Stimulated activated CD8-positive, alpha-beta memory T cell treated with anti-CD3 and anti-CD28 coated beads, Interleukin-12 subunit alpha, Interleukin-12 subunit beta, amount 100 ng/mL, for 24 hours (primary cell): ENCODE data around the gene ZYG11B.
"Not testable (repeated sequence)": the region's sequence is repeated elsewhere in the genome, so short reads cannot be mapped to it uniquely, and the experiment has no call there.

Experiments used
- DNase-seq: peaks from one replicate; pipeline ENCODE4 v3.0.0-alpha.2; 2020; ENCODE audit errors: extremely low read depth

ZYG11B gene

DNA sequence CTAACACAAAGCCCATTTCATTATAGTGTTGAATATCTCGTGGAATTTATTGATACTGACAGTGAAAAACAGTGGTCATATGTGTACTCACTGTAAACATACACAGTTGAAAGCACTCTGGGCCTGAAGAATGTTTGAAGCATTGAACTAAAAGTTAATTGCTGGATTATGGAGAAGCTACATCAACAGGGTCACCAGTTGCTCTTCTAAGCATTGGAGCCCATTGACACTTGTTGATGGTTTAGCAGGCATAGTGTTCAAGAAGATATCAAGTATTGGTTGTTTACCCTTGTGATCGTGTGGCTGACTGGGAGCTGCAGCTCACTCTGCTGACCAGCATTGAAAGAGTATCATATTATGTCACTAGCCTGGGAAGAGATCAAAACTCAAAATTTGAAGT, 126.6 kb downstream of the ZYG11B start:
- no peak for DNase-seq

DNA sequence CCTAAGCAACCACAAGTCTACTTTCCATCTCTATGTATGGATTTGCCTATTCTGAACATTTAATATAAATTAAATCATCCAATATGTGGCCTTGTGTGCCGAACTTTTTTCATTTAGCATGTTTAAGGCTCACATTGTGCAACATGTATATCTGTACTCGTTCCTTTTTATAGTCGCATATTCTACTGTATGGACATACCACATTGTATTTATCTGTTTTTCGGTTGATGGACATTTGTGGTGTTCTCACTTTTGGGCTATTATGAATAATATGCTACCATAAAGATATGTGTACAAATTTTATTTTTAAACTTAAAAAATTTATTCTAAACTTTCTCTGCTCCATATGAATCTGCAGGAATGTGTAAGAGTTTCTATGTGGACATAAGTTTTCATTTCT, 129.3 kb downstream of the ZYG11B start:
- no peak for DNase-seq

DNA sequence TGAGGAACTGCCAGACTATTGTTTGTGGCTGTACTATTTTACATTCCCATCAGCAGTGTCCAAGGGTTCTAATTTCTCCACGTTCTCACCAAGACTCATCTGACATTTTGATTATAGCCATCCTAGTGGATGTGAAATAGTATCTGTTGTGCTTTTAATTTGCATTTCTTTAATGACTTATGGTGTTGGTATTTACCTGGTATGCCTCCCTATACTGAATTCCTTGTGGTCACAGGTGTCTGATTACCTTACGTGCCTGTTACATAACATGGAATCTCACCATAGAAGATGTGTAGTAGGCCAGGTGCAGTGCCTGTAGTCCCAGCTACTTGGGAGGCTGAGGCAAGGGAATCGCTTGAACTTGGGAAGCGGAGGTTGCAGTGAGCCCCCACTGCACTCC, 129.8 kb downstream of the ZYG11B start:
- DNase-seq: no peak

DNA sequence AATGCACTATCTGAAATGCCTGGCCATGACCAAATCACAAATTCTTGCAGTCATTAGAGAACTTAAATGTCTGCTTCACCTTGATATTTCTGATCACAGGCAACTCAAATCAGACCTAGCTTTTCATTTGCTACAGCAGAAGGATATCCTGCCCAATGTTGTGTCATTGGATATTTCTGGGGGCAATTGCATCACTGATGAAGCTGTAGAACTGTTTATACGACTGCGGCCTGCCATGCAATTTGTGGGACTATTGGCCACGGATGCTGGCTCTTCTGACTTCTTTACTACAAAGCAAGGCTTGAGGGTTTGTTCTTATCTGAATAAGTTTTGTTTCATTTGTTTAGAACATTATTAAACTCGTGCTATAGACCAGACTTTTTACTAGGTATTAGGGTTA, 131.2 kb downstream of the ZYG11B start:
- DNase-seq: no peak

DNA sequence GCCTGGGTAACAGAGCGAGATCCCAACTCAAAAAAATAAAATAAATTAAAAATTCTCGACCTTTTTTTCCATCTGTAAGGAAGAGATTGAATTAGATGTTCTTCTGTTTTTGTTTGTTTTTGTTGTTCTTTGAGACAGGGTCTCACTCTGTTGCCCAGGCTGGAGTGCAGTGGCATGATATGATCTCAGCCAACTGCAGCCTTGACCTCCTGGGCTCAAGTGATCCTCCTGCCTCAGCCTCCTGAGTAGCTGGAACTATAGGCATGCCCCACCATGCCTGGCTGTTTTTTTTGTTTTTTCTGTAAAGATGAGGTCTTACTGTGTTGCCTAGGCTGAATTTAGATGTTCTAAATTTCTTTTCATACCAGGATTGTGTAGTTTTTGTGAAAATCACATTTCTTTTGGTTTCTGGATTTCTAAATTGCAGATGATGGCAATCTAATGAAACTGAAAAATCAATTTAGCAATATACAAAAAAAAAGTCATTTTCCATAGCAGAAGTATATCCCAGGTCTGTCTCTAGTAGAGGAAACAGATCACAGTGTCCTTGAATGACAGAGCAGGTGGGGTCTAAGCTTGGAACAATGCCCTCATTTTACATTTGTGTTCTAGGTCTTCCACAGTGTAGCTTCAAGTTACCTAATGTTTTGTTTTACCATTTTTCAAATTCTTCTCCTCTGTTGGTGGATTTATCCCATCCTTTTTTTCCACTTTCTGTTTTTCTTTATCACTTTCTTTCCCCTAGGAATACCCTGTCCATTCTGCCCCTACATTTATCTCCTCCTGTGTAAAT, 136.6 kb downstream of the ZYG11B start:
- no peak for DNase-seq

DNA sequence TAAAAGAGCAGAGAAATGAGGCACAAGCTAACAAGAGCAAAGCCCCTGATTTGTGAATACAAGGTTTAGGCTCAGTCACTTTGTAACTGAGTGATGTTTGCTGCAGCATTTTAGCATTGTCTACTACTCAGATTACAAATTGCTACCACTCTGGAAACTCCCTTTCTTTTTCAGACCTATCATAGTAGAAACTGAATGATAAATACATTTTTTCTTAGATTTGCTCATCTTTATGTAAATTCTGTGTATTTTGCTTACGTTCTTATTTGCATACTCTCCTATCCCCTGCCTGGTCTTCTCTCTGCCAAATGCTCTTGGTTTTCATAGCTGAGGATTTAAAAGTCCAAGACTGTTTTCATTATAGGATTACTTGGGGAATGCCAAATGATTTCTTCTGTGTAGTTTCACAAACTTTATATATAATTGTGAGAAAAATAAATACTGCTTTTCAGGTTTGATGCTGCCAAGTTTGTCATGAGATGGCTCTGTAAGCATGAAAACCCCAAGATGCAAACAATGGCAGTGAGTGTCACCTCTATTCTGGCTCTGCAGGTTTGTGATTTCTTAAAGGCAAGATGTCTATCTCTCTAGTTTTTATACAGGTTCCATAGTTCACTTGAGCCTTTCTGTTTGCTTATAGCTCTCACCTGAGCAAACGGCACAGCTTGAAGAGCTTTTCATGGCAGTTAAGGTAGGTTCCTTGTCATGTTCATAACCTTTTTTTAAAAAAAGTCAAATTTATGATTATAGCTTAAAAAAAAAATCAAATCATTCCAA, 141.0 kb downstream of the ZYG11B start:
- DNase-seq: no peak

DNA sequence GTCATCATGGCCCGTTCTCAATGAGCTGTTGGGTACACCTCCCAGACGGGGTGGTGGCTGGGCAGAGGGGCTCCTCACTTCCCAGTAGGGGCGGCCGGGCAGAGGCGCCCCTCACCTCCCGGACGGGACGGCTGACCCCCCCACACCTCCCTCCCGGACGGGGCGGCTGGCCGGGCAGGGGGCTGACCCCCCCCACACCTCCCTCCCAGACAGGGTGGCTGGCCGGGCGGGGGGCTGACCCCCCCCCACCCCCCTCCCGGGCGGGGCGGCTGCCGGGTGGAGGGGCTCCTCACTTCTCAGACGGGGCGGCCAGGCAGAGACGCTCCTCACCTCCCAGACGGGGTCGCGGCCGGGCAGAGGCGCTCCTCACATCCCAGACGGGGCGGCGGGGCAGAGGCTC, 143.5 kb downstream of the ZYG11B start:
- DNase-seq: not testable (repeated sequence)

DNA sequence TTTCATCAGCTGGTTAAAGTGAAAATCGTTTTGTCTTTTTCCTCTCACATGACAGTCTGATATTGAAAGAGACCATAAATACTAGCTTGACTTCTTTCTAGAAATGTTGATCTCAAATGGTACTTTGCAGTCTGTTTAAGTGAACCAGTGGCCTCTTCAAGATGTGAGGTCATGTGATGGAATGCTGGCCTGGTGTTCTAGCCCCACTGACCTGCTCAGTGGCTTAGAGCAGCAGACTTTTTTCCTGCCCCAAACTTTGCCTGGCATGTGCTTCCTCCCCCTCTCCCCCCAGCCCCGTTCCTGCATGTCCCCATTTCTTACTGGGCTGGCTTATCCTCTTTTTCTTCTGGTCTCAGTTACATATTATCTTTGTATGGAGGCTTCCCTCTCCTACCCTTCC, 150.6 kb downstream of the ZYG11B start:
- DNase-seq: no peak
